ENCODE data around the gene CACNA1G.

The CACNA1G gene

GRCh38 chr17:50642722-50643656 is 82.5 kb downstream of the CACNA1G start:
- Histone ChIP-seq H4K91ac (ENCODE audit: low read depth, low read length, poor library complexity) (no peak overlapping the region), H3K27me3 (ENCODE audit: control insufficient read depth in 3 of 3, insufficient read depth in 3 of 3, low read depth in 1 of 3, low read length in 3 of 3) (peaks cover 0 to 39% (median 0%) of the 10 kb centered on the region in 3 experiments), H2AFZ (ENCODE audit: low read length) (no peak overlapping the region), H3K18ac (ENCODE audit: low read length) (peak overlapping the region; percentile 79), H3K79me1 (ENCODE audit: low read depth, low read length) (no peaks in the 10 kb centered on the region), H3K4me2 (ENCODE audit: insufficient read depth, low read length, poor library complexity, severe bottlenecking) (no peak overlapping the region), H2BK120ac (ENCODE audit: low read depth, low read length) (no peak overlapping the region), H3K9me3 (replicated peaks in 1 of 2; ENCODE audit: control insufficient read depth in 2 of 2, insufficient read depth in 1 of 2, low read depth in 1 of 2, low read length in 2 of 2) (no peaks in the 10 kb centered on the region), H3K4me1 (ENCODE audit: control insufficient read depth in 2 of 2, insufficient read depth in 1 of 2, low read depth in 1 of 2, low read length in 2 of 2) (peaks cover 6 to 12% of the 10 kb centered on the region in 2 donors), H4K8ac (ENCODE audit: low read depth, low read length) (no peak overlapping the region), H3K23ac (ENCODE audit: low read depth, low read length, poor library complexity) (no peak overlapping the region), H2BK12ac (ENCODE audit: low read length) (no peak overlapping the region), H3K9ac (ENCODE audit: low read depth, low read length, poor library complexity) (peak overlapping the region; percentile 50), H2BK5ac (ENCODE audit: low read length) (no peak overlapping the region), H2AK5ac (ENCODE audit: low read depth, low read length) (peak overlapping the region; percentile 73), H2BK15ac (ENCODE audit: low read length) (peak overlapping the region; percentile 66), H3K27ac (replicated peaks; ENCODE audit: low read length) (no peak overlapping the region), H3K36me3 (replicated peaks in 1 of 2; ENCODE audit: control insufficient read depth in 2 of 2, insufficient read depth in 2 of 2, low read length in 2 of 2) (no peaks in the 10 kb centered on the region), H3K4ac (ENCODE audit: low read length) (no peak overlapping the region), H3K14ac (ENCODE audit: low read length) (no peak overlapping the region), H3K4me3 (ENCODE audit: low read length in 2 of 2) (no peak overlapping the region)
- no CpG with 5 or more reads among the region's 10 CpGs for WGBS, 2 donors (ENCODE audit: extremely low coverage in 2 of 2, insufficient read length in 2 of 2, insufficient replicate concordance in 1 of 2)
- no peak for DNase-seq (ENCODE audit: low spot score)

DNA sequence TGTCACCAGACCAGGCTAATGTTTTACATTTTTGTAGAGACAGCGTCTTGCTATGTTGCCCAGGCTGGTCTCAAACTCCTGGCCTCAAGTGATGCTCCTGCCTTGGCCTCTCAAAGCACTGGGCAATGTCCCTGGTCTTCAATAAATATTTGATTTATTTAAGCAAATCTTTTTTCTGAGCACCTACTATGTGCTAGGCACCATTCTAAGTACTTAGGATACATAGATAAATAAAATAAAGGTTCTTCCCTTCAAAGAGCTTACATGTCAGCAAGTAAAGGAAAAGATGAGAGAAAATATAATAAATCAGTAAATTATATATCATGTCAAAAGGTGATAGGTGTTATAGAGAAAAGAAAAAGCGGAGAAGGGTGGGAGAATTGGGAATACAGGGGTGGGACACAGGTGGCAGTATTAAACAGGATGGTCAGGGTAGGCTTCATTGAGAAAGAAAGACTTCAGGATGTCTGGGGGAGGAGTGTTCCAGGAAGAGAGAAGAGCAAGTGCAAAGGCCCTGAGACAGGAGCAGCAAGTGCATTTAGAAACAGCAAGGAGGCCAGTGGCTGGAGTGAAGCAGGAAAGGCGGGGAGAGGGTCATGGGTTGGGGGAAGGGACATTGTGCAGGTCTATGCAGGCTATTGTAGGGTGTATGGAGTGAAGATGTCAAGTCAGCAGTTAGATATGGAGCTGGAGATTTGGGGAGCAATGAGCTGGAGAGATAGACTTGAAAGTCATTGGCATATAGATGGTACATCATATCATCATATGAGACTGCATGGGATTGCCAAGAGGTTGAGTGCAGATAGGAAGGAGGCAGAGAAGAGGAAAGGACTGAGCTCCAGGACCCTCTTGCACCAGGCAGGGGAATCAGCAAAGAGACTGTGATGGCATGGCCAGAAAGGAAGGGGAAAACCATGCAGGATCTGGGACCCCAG is 85.5 kb downstream of the CACNA1G start:
- H3K4me3 ChIP-seq (ENCODE audit: low read length in 2 of 2): no peak overlapping the region
- H4K8ac ChIP-seq (ENCODE audit: low read depth, low read length): no peak overlapping the region
- no peak overlapping the region for H3K27ac ChIP-seq (replicated peaks; ENCODE audit: low read length)
- no peak for DNase-seq (ENCODE audit: low spot score)
- 100% methylated on average over 1 of the region's 3 CpGs; no CpG with 5 or more reads in 1 of the 2 donors for WGBS, 2 donors (ENCODE audit: extremely low coverage in 2 of 2, insufficient read length in 2 of 2, insufficient replicate concordance in 1 of 2)
- no peak overlapping the region for H3K14ac ChIP-seq (ENCODE audit: low read length)
- H3K79me1 ChIP-seq (ENCODE audit: low read depth, low read length): no peaks in the 10 kb centered on the region
- H3K4ac ChIP-seq (ENCODE audit: low read length): no peak overlapping the region
- H2BK5ac ChIP-seq (ENCODE audit: low read length): no peak overlapping the region
- H3K9ac ChIP-seq (ENCODE audit: low read depth, low read length, poor library complexity): no peak overlapping the region
- no peak overlapping the region for H2AFZ ChIP-seq (ENCODE audit: low read length)
- H2BK12ac ChIP-seq (ENCODE audit: low read length): no peak overlapping the region
- H3K27me3 ChIP-seq (ENCODE audit: control insufficient read depth in 3 of 3, insufficient read depth in 3 of 3, low read depth in 1 of 3, low read length in 3 of 3): peaks cover 0 to 20% (median 0%) of the 10 kb centered on the region in 3 experiments
- no peak overlapping the region for H2BK15ac ChIP-seq (ENCODE audit: low read length)
- H3K4me1 ChIP-seq (ENCODE audit: control insufficient read depth in 2 of 2, insufficient read depth in 1 of 2, low read depth in 1 of 2, low read length in 2 of 2): peaks cover 2 to 4% of the 10 kb centered on the region in 2 donors
- H4K91ac ChIP-seq (ENCODE audit: low read depth, low read length, poor library complexity): no peak overlapping the region
- no peak overlapping the region for H3K23ac ChIP-seq (ENCODE audit: low read depth, low read length, poor library complexity)
- no peak overlapping the region for H2AK5ac ChIP-seq (ENCODE audit: low read depth, low read length)
- no peaks in the 10 kb centered on the region for H3K36me3 ChIP-seq (replicated peaks in 1 of 2; ENCODE audit: control insufficient read depth in 2 of 2, insufficient read depth in 2 of 2, low read length in 2 of 2)
- peak overlapping the region; percentile 33 for H3K18ac ChIP-seq (ENCODE audit: low read length)
- H3K9me3 ChIP-seq (replicated peaks in 1 of 2; ENCODE audit: control insufficient read depth in 2 of 2, insufficient read depth in 1 of 2, low read depth in 1 of 2, low read length in 2 of 2): no peaks in the 10 kb centered on the region
- H2BK120ac ChIP-seq (ENCODE audit: low read depth, low read length): no peak overlapping the region
- H3K4me2 ChIP-seq (ENCODE audit: insufficient read depth, low read length, poor library complexity, severe bottlenecking): no peak overlapping the region

DNA sequence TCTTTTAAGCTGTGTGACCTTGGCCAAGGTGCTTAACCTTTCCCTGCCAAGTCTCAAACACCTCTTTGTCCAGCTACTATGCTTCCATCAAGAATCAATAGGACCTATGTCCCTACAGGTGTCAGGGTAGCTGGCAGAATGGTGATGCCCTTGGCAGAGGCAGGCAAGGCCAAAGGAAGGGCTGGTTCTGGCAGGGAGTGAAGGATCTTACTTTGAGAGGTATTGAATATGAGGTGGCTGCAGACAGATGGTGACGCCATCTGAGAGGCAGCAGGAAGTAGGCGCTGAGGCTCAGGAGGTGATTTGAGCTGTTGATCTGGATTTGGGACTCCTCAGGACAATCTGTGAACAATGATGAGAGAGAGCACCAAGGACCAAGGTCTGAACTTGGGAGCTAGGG is 86.7 kb downstream of the CACNA1G start:
- Histone ChIP-seq H3K4ac (ENCODE audit: low read length) (no peak overlapping the region), H3K4me1 (ENCODE audit: control insufficient read depth in 2 of 2, insufficient read depth in 1 of 2, low read depth in 1 of 2, low read length in 2 of 2) (no peaks in the 10 kb centered on the region), H3K27me3 (ENCODE audit: control insufficient read depth in 3 of 3, insufficient read depth in 3 of 3, low read depth in 1 of 3, low read length in 3 of 3) (peaks cover 0 to 17% (median 0%) of the 10 kb centered on the region in 3 experiments), H2AK5ac (ENCODE audit: low read depth, low read length) (no peak overlapping the region), H2BK12ac (ENCODE audit: low read length) (peak overlapping the region; percentile 73), H2BK15ac (ENCODE audit: low read length) (no peak overlapping the region), H3K23ac (ENCODE audit: low read depth, low read length, poor library complexity) (peak overlapping the region; percentile 10), H3K9me3 (replicated peaks in 1 of 2; ENCODE audit: control insufficient read depth in 2 of 2, insufficient read depth in 1 of 2, low read depth in 1 of 2, low read length in 2 of 2) (no peaks in the 10 kb centered on the region), H3K36me3 (replicated peaks in 1 of 2; ENCODE audit: control insufficient read depth in 2 of 2, insufficient read depth in 2 of 2, low read length in 2 of 2) (no peaks in the 10 kb centered on the region), H3K18ac (ENCODE audit: low read length) (peak overlapping the region; percentile 28), H2AFZ (ENCODE audit: low read length) (no peak overlapping the region), H4K8ac (ENCODE audit: low read depth, low read length) (no peak overlapping the region), H2BK120ac (ENCODE audit: low read depth, low read length) (no peak overlapping the region), H3K9ac (ENCODE audit: low read depth, low read length, poor library complexity) (no peak overlapping the region), H3K79me1 (ENCODE audit: low read depth, low read length) (no peaks in the 10 kb centered on the region), H2BK5ac (ENCODE audit: low read length) (no peak overlapping the region), H3K14ac (ENCODE audit: low read length) (no peak overlapping the region), H3K27ac (replicated peaks; ENCODE audit: low read length) (no peak overlapping the region), H3K4me3 (ENCODE audit: low read length in 2 of 2) (no peak overlapping the region), H4K91ac (ENCODE audit: low read depth, low read length, poor library complexity) (no peak overlapping the region), H3K4me2 (ENCODE audit: insufficient read depth, low read length, poor library complexity, severe bottlenecking) (no peak overlapping the region)
- no peak for DNase-seq (ENCODE audit: low spot score)
- WGBS, 2 donors (ENCODE audit: extremely low coverage in 2 of 2, insufficient read length in 2 of 2, insufficient replicate concordance in 1 of 2): no CpG with 5 or more reads among the region's 2 CpGs

Measured in neuronal stem cell (in vitro differentiated cells).